ENCODE data around the gene SAE1. TPM values are rescaled to one million over a fixed set of nuclear protein-coding genes. Genes with fewer than 3 reads are reported as not detected.

Gene SAE1
- total RNA-seq, 1 experiment from 2014 or later, result 47.5 TPM

DNA sequence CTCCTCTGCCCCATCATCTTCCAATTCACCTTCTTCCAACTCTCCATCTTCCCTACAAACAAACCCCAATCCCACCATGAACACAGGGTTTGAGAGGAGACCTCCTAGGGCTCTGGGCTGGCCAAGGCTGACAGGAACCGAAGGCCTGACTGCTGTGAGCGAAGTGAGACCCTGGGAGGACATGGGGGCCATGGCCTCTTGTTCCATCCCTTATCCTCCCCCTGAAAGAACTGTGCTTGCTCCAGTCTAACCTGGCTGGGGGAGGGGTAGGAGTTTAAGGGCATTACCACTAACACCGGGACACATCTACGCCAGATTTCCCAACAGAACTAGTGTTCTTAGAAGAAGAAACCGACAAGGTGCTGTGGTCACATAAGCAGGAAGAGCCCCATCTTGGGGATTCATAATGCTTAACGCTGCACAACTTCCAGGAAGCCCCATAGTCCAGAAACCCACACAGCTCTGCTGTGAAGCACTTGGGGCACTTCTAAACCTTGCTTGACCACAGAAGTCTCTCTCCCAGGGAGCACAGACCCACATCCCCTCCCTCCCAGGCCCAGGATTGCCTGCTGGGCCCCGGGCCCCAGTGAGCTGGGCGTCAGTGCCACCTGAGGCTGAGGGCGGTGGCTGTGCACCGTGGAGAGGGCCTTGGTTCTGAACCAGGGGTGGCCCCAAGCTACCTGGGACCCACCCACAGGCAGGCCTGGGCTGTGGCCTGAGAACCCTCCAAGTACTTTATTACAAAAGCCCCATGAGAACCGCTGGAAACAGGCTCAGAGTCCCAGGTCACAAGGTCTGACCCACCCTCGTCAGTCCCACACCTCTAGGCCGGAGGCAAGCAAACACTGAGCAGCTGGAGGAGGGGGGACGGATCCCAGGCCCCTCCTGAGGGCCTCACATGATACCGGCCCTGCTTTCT, 35.8 kb upstream of the SAE1 start:
- Histone ChIP-seq H3K4me1 (ENCODE audit: low read length) (no peaks in the 10 kb centered on the region), H2AFZ (ENCODE audit: low read length) (no peak overlapping the region), H3K9me2 (replicated peaks; ENCODE audit: insufficient read depth, low read length) (no peaks in the 10 kb centered on the region), H3K9me3 (ENCODE audit: low read length) (no peaks in the 10 kb centered on the region), H3K27me3 (ENCODE audit: low read length) (no peaks in the 10 kb centered on the region), H3K36me3 (ENCODE audit: insufficient read depth, low read length) (peaks cover 43% of the 10 kb centered on the region), H3K9ac (ENCODE audit: low read length) (no peak overlapping the region), H3K27ac (ENCODE audit: low read length) (no peak overlapping the region), H4K20me1 (ENCODE audit: insufficient read depth, low read depth, low read length) (peaks cover 43% of the 10 kb centered on the region), H3K4me2 (ENCODE audit: low read depth, low read length, poor library complexity, severe bottlenecking) (no peak overlapping the region), H3K79me2 (ENCODE audit: low read length) (peaks cover 83% of the 10 kb centered on the region), H3K4me3 (ENCODE audit: low read length) (no peak overlapping the region)
- no peak for DNase-seq

DNA sequence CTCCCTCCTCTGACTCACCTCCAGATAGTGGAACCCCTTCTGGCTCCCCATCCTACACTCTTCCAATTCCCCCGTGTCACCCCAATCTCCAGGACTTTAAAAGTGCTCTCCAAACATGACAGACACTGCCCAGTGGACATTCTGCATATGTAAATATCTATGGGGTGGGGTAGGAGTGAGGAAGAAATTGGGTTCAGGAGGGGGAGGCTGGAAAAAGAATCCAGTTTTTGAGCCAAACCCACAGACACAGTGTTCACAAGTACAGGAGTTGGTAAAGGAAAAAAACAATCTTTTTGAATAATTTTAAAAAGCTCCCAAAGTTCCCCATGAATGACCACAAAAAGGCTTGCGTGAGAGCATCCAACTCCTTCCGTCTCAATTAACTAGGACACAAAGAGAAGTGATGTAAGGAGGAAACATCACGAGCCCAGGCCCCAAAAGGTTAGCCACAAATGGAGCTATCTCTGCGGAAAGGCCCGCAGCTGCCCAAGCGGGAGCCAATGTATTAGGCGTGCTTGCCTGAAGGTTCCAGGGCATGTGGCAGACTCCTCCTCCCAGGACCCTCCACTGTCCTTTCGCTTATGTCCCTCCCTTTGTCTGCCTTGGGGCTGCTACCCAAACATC, 35.0 kb upstream of the SAE1 start:
- H3K79me2 ChIP-seq (ENCODE audit: low read length), result peaks cover 84% of the 10 kb centered on the region
- no peak overlapping the region for H3K9ac ChIP-seq (ENCODE audit: low read length)
- no peak overlapping the region for H2AFZ ChIP-seq (ENCODE audit: low read length)
- H3K27me3 ChIP-seq (ENCODE audit: low read length), result no peaks in the 10 kb centered on the region
- H3K4me2 ChIP-seq (ENCODE audit: low read depth, low read length, poor library complexity, severe bottlenecking), result no peak overlapping the region
- H3K4me1 ChIP-seq (ENCODE audit: low read length), result no peaks in the 10 kb centered on the region
- no peaks in the 10 kb centered on the region for H3K9me2 ChIP-seq (replicated peaks; ENCODE audit: insufficient read depth, low read length)
- H4K20me1 ChIP-seq (ENCODE audit: insufficient read depth, low read depth, low read length), result peaks cover 43% of the 10 kb centered on the region
- H3K9me3 ChIP-seq (ENCODE audit: low read length), result no peaks in the 10 kb centered on the region
- H3K27ac ChIP-seq (ENCODE audit: low read length), result no peak overlapping the region
- H3K36me3 ChIP-seq (ENCODE audit: insufficient read depth, low read length), result peaks cover 39% of the 10 kb centered on the region
- H3K4me3 ChIP-seq (ENCODE audit: low read length), result no peak overlapping the region
- DNase-seq, result no peak

DNA sequence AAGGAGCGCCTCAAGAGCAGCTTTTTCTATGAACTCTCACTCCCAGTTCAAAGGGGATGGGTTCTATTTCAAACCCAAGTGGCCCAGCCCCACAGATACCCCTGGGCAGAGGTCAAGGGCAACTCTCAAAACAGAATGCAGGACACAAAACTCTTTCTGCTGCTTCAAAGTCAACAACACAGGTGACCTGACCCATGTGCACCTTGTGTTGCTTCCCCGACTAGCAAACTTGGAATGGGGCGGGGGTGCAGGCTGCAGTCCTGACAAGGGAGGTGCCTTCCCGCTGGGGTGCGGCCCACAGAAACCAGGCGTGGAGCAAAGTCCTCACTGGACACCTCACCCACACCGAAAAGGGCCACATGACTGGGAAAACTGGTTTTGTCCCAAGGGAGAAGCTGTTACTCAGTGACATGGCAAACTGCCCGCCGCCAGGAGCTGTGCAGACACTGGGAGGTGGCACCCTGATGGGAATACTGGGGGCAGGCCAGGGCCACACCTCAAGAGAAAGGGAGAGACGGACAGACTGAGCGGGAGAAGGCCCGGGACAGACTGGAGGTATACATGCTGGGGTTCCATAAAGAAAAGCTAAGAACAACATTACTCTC, 34.4 kb upstream of the SAE1 start:
- Histone ChIP-seq H3K27ac (ENCODE audit: low read length) (no peak overlapping the region), H3K79me2 (ENCODE audit: low read length) (peaks cover 88% of the 10 kb centered on the region), H3K27me3 (ENCODE audit: low read length) (no peaks in the 10 kb centered on the region), H3K36me3 (ENCODE audit: insufficient read depth, low read length) (peaks cover 37% of the 10 kb centered on the region), H3K4me3 (ENCODE audit: low read length) (no peak overlapping the region), H3K4me1 (ENCODE audit: low read length) (no peaks in the 10 kb centered on the region), H3K9me3 (ENCODE audit: low read length) (no peaks in the 10 kb centered on the region), H3K9me2 (replicated peaks; ENCODE audit: insufficient read depth, low read length) (no peaks in the 10 kb centered on the region), H3K4me2 (ENCODE audit: low read depth, low read length, poor library complexity, severe bottlenecking) (no peak overlapping the region), H2AFZ (ENCODE audit: low read length) (no peak overlapping the region), H4K20me1 (ENCODE audit: insufficient read depth, low read depth, low read length) (peaks cover 43% of the 10 kb centered on the region), H3K9ac (ENCODE audit: low read length) (no peak overlapping the region)
- no peak for DNase-seq

DNA sequence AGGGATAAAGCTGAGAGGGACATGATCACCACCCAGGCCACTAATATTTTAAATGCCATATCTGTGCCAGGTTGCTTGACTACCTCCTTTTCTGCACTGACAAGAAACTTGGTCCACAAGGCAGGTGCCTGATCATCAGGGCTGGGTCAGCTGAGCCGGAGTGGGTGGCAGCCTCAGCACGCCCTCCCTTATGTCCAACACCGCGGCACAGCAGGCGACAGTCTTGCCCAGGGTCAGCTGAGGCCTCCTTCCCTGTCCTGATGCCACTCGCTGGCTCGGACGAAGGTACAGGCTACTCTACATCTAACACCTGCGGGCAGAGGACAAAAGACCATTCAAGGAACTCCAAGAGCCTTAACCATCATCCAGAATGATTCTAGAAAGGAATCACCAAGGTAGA, 33.9 kb upstream of the SAE1 start:
- no peaks in the 10 kb centered on the region for H3K4me1 ChIP-seq (ENCODE audit: low read length)
- no peak overlapping the region for H3K27ac ChIP-seq (ENCODE audit: low read length)

DNA sequence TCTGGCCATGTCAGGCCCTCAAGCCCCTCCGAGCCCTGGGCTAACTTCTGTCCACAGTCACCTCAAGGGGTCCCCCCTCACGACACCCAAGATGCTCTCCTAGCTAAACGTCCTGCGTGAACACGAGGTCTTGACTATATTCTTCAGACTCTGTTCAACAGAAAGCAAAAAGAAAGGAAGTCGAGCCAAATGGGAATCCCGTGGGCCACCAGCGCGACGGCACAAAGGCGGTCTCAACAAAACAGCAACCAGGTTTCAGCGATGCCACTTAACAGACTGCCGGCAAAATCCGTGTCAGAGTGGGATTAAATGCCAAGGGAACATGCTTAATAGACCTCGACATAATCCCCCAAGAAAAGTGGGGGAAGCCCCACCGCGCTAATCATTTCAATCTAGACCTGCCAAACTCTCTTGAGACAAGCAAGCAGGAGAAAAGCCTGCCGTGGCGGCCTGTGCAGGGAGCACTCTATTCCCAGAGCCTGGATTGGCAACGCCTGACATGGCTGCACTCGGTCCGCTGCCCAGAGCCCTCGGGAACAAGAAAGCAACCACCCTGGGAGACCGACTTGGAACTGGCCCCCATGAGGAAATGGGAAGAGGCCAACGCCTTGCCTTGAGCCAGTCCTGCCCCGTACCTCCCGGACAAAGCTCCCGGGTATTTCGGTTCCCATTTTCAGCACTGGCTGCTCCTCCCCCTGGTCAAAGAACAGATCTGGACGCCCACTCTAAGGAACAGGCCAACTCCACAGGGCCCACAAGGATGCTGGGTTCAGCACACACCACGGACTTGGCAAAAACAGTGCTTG, 33.0 kb upstream of the SAE1 start:
- Histone ChIP-seq H3K79me2 (ENCODE audit: low read length) (peaks cover 93% of the 10 kb centered on the region), H2AFZ (ENCODE audit: low read length) (no peak overlapping the region), H3K27me3 (ENCODE audit: low read length) (no peaks in the 10 kb centered on the region), H3K9me2 (replicated peaks; ENCODE audit: insufficient read depth, low read length) (no peaks in the 10 kb centered on the region), H4K20me1 (ENCODE audit: insufficient read depth, low read depth, low read length) (peaks cover 44% of the 10 kb centered on the region), H3K9ac (ENCODE audit: low read length) (no peak overlapping the region), H3K4me1 (ENCODE audit: low read length) (no peaks in the 10 kb centered on the region), H3K4me3 (ENCODE audit: low read length) (no peak overlapping the region), H3K36me3 (ENCODE audit: insufficient read depth, low read length) (peaks cover 31% of the 10 kb centered on the region), H3K27ac (ENCODE audit: low read length) (no peak overlapping the region), H3K9me3 (ENCODE audit: low read length) (no peaks in the 10 kb centered on the region), H3K4me2 (ENCODE audit: low read depth, low read length, poor library complexity, severe bottlenecking) (no peak overlapping the region)
- no peak for DNase-seq

More for the DNA sequence above, 33.9 kb upstream of the SAE1 start:
- peaks cover 43% of the 10 kb centered on the region for H4K20me1 ChIP-seq (ENCODE audit: insufficient read depth, low read depth, low read length)
- H3K27me3 ChIP-seq (ENCODE audit: low read length), result no peaks in the 10 kb centered on the region
- no peaks in the 10 kb centered on the region for H3K9me2 ChIP-seq (replicated peaks; ENCODE audit: insufficient read depth, low read length)
- no peak overlapping the region for H3K4me2 ChIP-seq (ENCODE audit: low read depth, low read length, poor library complexity, severe bottlenecking)
- H3K9ac ChIP-seq (ENCODE audit: low read length), result no peak overlapping the region
- H2AFZ ChIP-seq (ENCODE audit: low read length), result no peak overlapping the region
- peaks cover 37% of the 10 kb centered on the region for H3K36me3 ChIP-seq (ENCODE audit: insufficient read depth, low read length)
- H3K9me3 ChIP-seq (ENCODE audit: low read length), result no peaks in the 10 kb centered on the region
- H3K4me3 ChIP-seq (ENCODE audit: low read length), result no peak overlapping the region
- DNase-seq, result no peak
- H3K79me2 ChIP-seq (ENCODE audit: low read length), result peaks cover 91% of the 10 kb centered on the region

DNA sequence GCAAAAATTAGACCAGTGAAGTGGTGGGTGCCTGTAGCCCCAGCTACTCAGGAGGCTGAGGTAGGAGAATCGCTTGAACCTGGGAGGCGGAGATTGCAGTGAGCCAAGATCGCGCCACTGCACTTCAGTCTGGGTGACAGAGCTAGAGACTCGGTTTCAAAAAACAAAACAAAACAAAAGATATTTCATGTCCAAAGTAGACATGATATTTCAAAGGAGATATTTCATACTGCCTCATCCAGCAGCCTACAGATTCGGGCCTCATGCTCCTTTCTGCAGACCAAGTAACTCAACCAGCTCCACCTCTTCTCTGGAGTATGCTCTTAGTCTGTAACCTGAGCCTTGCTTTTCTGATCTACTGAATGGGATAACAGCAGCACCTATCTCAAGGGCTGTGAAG, 32.0 kb upstream of the SAE1 start:
- Histone ChIP-seq H3K27me3 (ENCODE audit: low read length) (no peaks in the 10 kb centered on the region), H2AFZ (ENCODE audit: low read length) (no peak overlapping the region), H3K4me3 (ENCODE audit: low read length) (no peak overlapping the region), H3K9me3 (ENCODE audit: low read length) (no peaks in the 10 kb centered on the region), H3K79me2 (ENCODE audit: low read length) (peaks cover 96% of the 10 kb centered on the region), H3K9ac (ENCODE audit: low read length) (no peak overlapping the region), H3K27ac (ENCODE audit: low read length) (no peak overlapping the region), H4K20me1 (ENCODE audit: insufficient read depth, low read depth, low read length) (peaks cover 41% of the 10 kb centered on the region), H3K4me1 (ENCODE audit: low read length) (no peaks in the 10 kb centered on the region), H3K36me3 (ENCODE audit: insufficient read depth, low read length) (peaks cover 26% of the 10 kb centered on the region), H3K4me2 (ENCODE audit: low read depth, low read length, poor library complexity, severe bottlenecking) (no peak overlapping the region), H3K9me2 (replicated peaks; ENCODE audit: insufficient read depth, low read length) (no peaks in the 10 kb centered on the region)
- DNase-seq, result no peak

DNA sequence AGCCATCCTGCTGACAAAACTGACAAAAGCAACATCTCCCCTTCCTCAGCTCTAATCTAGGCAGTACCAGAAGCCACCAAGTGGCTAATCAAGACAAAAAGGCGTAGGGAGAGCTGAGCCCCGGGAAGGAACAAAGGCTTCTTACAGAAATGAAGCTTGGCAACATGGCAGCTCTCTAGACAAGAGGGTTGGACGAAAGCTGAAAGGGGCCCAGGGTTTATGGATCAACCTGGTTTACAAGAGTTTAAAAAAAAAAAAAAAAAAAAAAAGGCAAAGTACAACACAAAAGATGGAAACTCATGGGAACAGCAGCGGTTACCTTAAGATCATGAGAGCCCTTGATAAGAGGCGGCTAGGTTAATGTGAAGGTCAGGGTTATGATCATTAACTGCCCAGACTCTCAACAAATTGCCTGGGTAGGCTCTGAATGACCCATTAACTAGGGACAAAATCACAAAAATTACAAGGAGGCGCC, 31.0 kb upstream of the SAE1 start:
- Histone ChIP-seq H3K36me3 (ENCODE audit: insufficient read depth, low read length) (peaks cover 21% of the 10 kb centered on the region), H3K4me2 (ENCODE audit: low read depth, low read length, poor library complexity, severe bottlenecking) (no peak overlapping the region), H3K79me2 (ENCODE audit: low read length) (peaks cover 90% of the 10 kb centered on the region), H3K27ac (ENCODE audit: low read length) (no peak overlapping the region), H2AFZ (ENCODE audit: low read length) (no peak overlapping the region), H4K20me1 (ENCODE audit: insufficient read depth, low read depth, low read length) (peaks cover 35% of the 10 kb centered on the region), H3K9me2 (replicated peaks; ENCODE audit: insufficient read depth, low read length) (no peaks in the 10 kb centered on the region), H3K27me3 (ENCODE audit: low read length) (no peaks in the 10 kb centered on the region), H3K4me1 (ENCODE audit: low read length) (no peaks in the 10 kb centered on the region), H3K9ac (ENCODE audit: low read length) (no peak overlapping the region), H3K4me3 (ENCODE audit: low read length) (no peak overlapping the region), H3K9me3 (ENCODE audit: low read length) (no peaks in the 10 kb centered on the region)
- DNase-seq, result no peak

Measured in Karpas-422 (cell line).